Measurements from ENCODE around the gene SLC35C1. TPM values are rescaled to one million over a fixed set of nuclear protein-coding genes. Genes with fewer than 3 reads are reported as not detected.
"Not testable (repeated sequence)": the region's sequence is repeated elsewhere in the genome, so short reads cannot be mapped to it uniquely, and the experiment has no call there.

Gene SLC35C1
- total RNA-seq, 4 donors from 2014 or later = 11.2 to 15.8 (median 14.0) TPM

- Histone ChIP-seq H3K27me3 (no peaks in the 10 kb centered on the region), H3K4me3 (replicated peaks in 1 of 3) (no peak overlapping the region), H3K36me3 (no peaks in the 10 kb centered on the region), H3K9me3 (no peaks in the 10 kb centered on the region), H3K27ac (no peak overlapping the region), H3K4me1 (no peaks in the 10 kb centered on the region)
- intact Hi-C loops (cut with DNase I) = no loop called here
- WGBS, 2 donors = 90 to 94% methylated on average over 5 of the region's 5 CpGs
- DNase-seq = no peak
- TF ChIP-seq CTCF (IDR thresholded peaks at IDR 0.05) (no peak), POLR2A (IDR thresholded peaks at IDR 0.05) (no peak)
Observed at GRCh38 chr11:45820211-45820857, 15.4 kb downstream of the SLC35C1 start.

GRCh38 chr11:45826492-45826891 is 21.5 kb downstream of the SLC35C1 start:
- H3K27me3 ChIP-seq; intact Hi-C loops (cut with DNase I); DNase-seq; H3K4me1 ChIP-seq; H3K36me3 ChIP-seq; H3K4me3 ChIP-seq (replicated peaks in 1 of 3); H3K27ac ChIP-seq; H3K9me3 ChIP-seq: not testable (repeated sequence)
- WGBS, 2 donors = 59 to 62% methylated on average over 7 of the region's 7 CpGs

GRCh38 chr11:45827123-45827522 is 22.2 kb downstream of the SLC35C1 start:
- H3K27ac ChIP-seq = no peak overlapping the region
- H3K36me3 ChIP-seq = no peaks in the 10 kb centered on the region
- TF ChIP-seq POLR2A (IDR thresholded peaks at IDR 0.05) = no peak
- no peak for TF ChIP-seq CTCF (IDR thresholded peaks at IDR 0.05)
- no peaks in the 10 kb centered on the region for H3K27me3 ChIP-seq
- DNase-seq = no peak
- H3K4me1 ChIP-seq = no peaks in the 10 kb centered on the region
- no peak overlapping the region for H3K4me3 ChIP-seq (replicated peaks in 1 of 3)
- intact Hi-C loops (cut with DNase I) = no loop called here
- 93 to 97% methylated on average over 4 of the region's 4 CpGs for WGBS, 2 donors
- H3K9me3 ChIP-seq = no peaks in the 10 kb centered on the region

- Histone ChIP-seq H3K27ac (no peak overlapping the region), H3K27me3 (no peaks in the 10 kb centered on the region), H3K36me3 (no peaks in the 10 kb centered on the region), H3K9me3 (no peaks in the 10 kb centered on the region), H3K4me1 (no peaks in the 10 kb centered on the region), H3K4me3 (replicated peaks in 1 of 3) (no peak overlapping the region)
- no peak for DNase-seq
- intact Hi-C loops (cut with DNase I) = no loop called here
- TF ChIP-seq CTCF (IDR thresholded peaks at IDR 0.05) (no peak), POLR2A (IDR thresholded peaks at IDR 0.05) (no peak)
- 70 to 71% methylated on average over 4 of the region's 4 CpGs for WGBS, 2 donors
Observed at GRCh38 chr11:45828996-45829395, 24.0 kb downstream of the SLC35C1 start.

GRCh38 chr11:45830596-45830995 is 25.6 kb downstream of the SLC35C1 start:
- TF ChIP-seq POLR2A (IDR thresholded peaks at IDR 0.05) (no peak), CTCF (IDR thresholded peaks at IDR 0.05) (no peak)
- no peaks in the 10 kb centered on the region for H3K27me3 ChIP-seq
- H3K36me3 ChIP-seq = no peaks in the 10 kb centered on the region
- H3K4me1 ChIP-seq = no peaks in the 10 kb centered on the region
- intact Hi-C loops (cut with DNase I) = no loop called here
- 93 to 94% methylated on average over 2 of the region's 2 CpGs for WGBS, 2 donors
- H3K4me3 ChIP-seq (replicated peaks in 1 of 3) = no peak overlapping the region
- no peak for DNase-seq
- H3K9me3 ChIP-seq = no peaks in the 10 kb centered on the region
- no peak overlapping the region for H3K27ac ChIP-seq
